Neural crest cell (in vitro differentiated cells): ENCODE data around the gene DKKL1. TPM values are rescaled to one million over a fixed set of nuclear protein-coding genes. Genes with fewer than 3 reads are reported as not detected.

ENCODE experiments used
- DNase-seq: peaks from one replicate; pipeline ENCODE4 v3.0.0; 2021; ENCODE audit warnings: low read depth, mixed read lengths, low spot score
- H3K27ac Mint-ChIP-seq: one replicate; pipeline ENCODE4 v1.8.0; 2021; ENCODE audit warnings: mild to moderate bottlenecking, mixed read lengths; ENCODE audit not compliant: unreplicated experiment
- H3K27me3 Mint-ChIP-seq: 2 replicates; pipeline ENCODE4 v1.8.0; 2021; ENCODE audit warnings: low read depth, mild to moderate bottlenecking, mixed read lengths
- H3K36me3 Mint-ChIP-seq: 2 replicates; pipeline ENCODE4 v1.8.0; 2021; ENCODE audit warnings: low read depth, mild to moderate bottlenecking, mixed read lengths
- H3K4me1 Mint-ChIP-seq: 2 replicates; pipeline ENCODE4 v1.8.0; 2021; ENCODE audit warnings: mixed read lengths
- H3K4me3 Mint-ChIP-seq: one replicate; pipeline ENCODE4 v1.8.0; 2021; ENCODE audit warnings: mild to moderate bottlenecking, mixed read lengths
- H3K9me3 Mint-ChIP-seq: 2 replicates; pipeline ENCODE4 v1.8.0; 2021; ENCODE audit warnings: mixed read lengths
- total RNA-seq: library from RNA; stranded (reverse); gene quantifications from 2 replicates; pipeline ENCODE4 v1.2.1, GENCODE V29; 2021
- TF ChIP-seq, protein P1 (sequence below): fragments of 200-600 bp; sonication (generic); conservative IDR thresholded peaks from 2 replicates; pipeline ENCODE4 v1.5.0; 2021; ENCODE audit warnings: antibody characterized with exemption, mild to moderate bottlenecking

DKKL1 gene
- total RNA-seq, 1 donor from 2014 or later, result 2.0 TPM

- no peaks in the 10 kb centered on the region for H3K27me3 Mint-ChIP-seq
- H3K9me3 Mint-ChIP-seq, result peaks cover 8% of the 10 kb centered on the region
- H3K4me1 Mint-ChIP-seq, result no peaks in the 10 kb centered on the region
- H3K4me3 Mint-ChIP-seq, result no peak overlapping the region
- no peak for DNase-seq
- TF ChIP-seq, protein P1, sequence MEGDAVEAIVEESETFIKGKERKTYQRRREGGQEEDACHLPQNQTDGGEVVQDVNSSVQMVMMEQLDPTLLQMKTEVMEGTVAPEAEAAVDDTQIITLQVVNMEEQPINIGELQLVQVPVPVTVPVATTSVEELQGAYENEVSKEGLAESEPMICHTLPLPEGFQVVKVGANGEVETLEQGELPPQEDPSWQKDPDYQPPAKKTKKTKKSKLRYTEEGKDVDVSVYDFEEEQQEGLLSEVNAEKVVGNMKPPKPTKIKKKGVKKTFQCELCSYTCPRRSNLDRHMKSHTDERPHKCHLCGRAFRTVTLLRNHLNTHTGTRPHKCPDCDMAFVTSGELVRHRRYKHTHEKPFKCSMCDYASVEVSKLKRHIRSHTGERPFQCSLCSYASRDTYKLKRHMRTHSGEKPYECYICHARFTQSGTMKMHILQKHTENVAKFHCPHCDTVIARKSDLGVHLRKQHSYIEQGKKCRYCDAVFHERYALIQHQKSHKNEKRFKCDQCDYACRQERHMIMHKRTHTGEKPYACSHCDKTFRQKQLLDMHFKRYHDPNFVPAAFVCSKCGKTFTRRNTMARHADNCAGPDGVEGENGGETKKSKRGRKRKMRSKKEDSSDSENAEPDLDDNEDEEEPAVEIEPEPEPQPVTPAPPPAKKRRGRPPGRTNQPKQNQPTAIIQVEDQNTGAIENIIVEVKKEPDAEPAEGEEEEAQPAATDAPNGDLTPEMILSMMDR, result no peak
- no peak overlapping the region for H3K27ac Mint-ChIP-seq
- no peaks in the 10 kb centered on the region for H3K36me3 Mint-ChIP-seq
Observed at GRCh38 chr19:49383599-49383998, 19.9 kb downstream of the DKKL1 start.

DNA sequence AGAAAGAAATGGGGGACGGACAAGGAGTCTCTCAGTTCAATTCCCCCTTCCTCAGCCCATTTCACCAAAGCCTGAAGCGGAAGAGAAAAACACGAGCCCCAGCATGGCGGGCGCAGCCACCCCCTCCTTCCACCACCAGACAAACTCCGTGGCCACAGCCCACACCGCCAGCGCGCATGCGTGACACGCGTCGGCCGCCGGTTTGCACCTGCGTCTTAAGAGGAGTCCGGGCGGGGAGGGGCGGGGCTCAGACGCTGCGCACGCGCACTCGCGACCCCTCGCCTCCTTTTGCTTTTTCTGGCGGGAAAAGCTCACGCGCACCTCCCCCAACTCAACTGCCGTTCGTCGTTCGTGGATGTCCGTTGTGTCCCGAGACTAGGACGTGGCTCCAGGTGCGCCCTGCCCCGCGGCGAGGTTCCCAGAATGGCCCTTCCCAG is 24.3 kb downstream of the DKKL1 start, which contains the start of gene KASH5:
TSS of gene KASH5 (plus strand) at position 314 of the 437 bp plus-strand sequence. CDS start 2,635 bp downstream, outside the sequence.
- no peaks in the 10 kb centered on the region for H3K36me3 Mint-ChIP-seq
- DNase-seq, result no peak

GRCh38 chr19:49389406-49389805 is 25.7 kb downstream of the DKKL1 start:
- H3K9me3 Mint-ChIP-seq, result no peaks in the 10 kb centered on the region
- TF ChIP-seq, protein P1, result no peak
- no peak overlapping the region for H3K27ac Mint-ChIP-seq
- no peaks in the 10 kb centered on the region for H3K36me3 Mint-ChIP-seq
- H3K4me3 Mint-ChIP-seq, result no peak overlapping the region
- peaks cover 4% of the 10 kb centered on the region for H3K4me1 Mint-ChIP-seq
- DNase-seq, result no peak
- H3K27me3 Mint-ChIP-seq, result peaks cover 15% of the 10 kb centered on the region

More for the DNA sequence above, 24.3 kb downstream of the DKKL1 start, which contains the start of gene KASH5:
- Mint-ChIP-seq H3K4me1 (peaks cover 4% of the 10 kb centered on the region), H3K9me3 (no peaks in the 10 kb centered on the region), H3K27me3 (peaks cover 15% of the 10 kb centered on the region), H3K27ac (no peak within 1 kb of the TSS), H3K4me3 (no peak within 1 kb of the TSS)
- TF ChIP-seq, protein P1, result no peak

DNA sequence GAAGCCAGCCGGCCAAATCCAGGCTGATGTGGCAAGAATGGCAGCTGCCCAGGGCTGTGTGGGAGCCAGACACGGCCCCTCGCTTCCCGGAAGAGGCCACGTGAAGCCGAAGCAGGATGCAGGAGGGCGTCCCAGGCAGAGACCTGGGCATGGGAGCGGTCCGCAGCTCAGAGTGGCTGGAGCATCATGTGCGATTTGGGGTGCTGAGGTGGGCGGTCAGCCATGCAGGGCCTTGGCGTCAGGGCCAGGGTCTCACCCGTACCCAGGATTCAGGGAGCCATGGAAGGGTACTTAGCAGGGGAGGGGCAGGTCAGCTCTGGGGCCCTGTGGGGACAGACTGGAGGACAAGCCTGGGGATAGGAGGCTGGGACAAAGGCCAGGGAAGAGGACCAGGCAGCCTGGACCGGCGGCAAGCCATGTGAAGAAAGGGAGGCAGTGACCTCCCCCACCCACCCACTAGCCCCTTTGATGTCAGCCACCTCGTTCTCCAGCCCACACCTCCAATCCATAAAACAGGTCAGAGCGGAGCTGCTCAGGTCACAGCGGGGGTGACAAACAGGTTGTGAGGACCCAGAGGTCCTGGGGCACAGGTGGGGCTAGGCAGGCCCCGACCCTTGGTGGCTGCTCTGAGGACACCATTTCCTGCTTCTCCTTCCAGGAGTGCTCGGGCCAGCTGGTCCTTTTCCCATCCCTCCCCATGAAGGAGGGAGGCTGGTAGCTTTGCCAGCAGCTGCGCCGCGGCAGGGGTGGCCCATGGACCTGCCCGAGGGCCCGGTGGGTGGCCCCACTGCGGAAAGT is 26.7 kb downstream of the DKKL1 start:
- Mint-ChIP-seq H3K36me3 (no peaks in the 10 kb centered on the region), H3K4me3 (no peak overlapping the region), H3K27me3 (peaks cover 17% of the 10 kb centered on the region), H3K4me1 (peaks cover 4% of the 10 kb centered on the region), H3K9me3 (no peaks in the 10 kb centered on the region), H3K27ac (no peak overlapping the region)
- TF ChIP-seq, protein P1, result no peak
- DNase-seq, result no peak

- DNase-seq, result no peak
- Mint-ChIP-seq H3K36me3 (no peaks in the 10 kb centered on the region), H3K27ac (no peak overlapping the region), H3K9me3 (no peaks in the 10 kb centered on the region), H3K4me1 (peaks cover 4% of the 10 kb centered on the region), H3K27me3 (peaks cover 17% of the 10 kb centered on the region), H3K4me3 (no peak overlapping the region)
- TF ChIP-seq, protein P1, result no peak
Observed at GRCh38 chr19:49390929-49391359, 27.3 kb downstream of the DKKL1 start.
